Stimulated activated naive CD8-positive, alpha-beta T cell treated with anti-CD3 and anti-CD28 coated beads, Interleukin-15, amount 100 ng/mL, for 72 hours (primary cell): ENCODE results near the gene PXK.

ENCODE experiments used
- ATAC-seq: fragments of 150-1000 bp; cut with Tn5 transposase; 2 replicates; pipeline ENCODE4 v1.10.0; 2021; ENCODE audit warnings: mild to moderate bottlenecking, moderate library complexity
- DNase-seq, 2 donors: peaks; one replicate each; pipeline ENCODE4 v3.0.0; 2021 to 2022
- H3K27ac Mint-ChIP-seq, 2 donors: one replicate each; pipeline ENCODE4 v1.8.0; 2022; ENCODE audit warnings: mild to moderate bottlenecking in 2 of 2, mixed read lengths in 2 of 2, moderate library complexity in 2 of 2
- H3K27me3 Mint-ChIP-seq: one replicate; pipeline ENCODE4 v1.8.0; 2022; ENCODE audit warnings: mixed read lengths
- H3K4me1 Mint-ChIP-seq: one replicate; pipeline ENCODE4 v1.8.0; 2022; ENCODE audit warnings: mild to moderate bottlenecking, mixed read lengths
- H3K4me3 Mint-ChIP-seq, 2 donors: one replicate each; pipeline ENCODE4 v1.8.0; 2022; ENCODE audit warnings: mild to moderate bottlenecking in 2 of 2, mixed read lengths in 2 of 2, moderate library complexity in 1 of 2
- H3K9me3 Mint-ChIP-seq, 2 donors: one replicate each; pipeline ENCODE4 v1.8.0; 2022; ENCODE audit warnings: mixed read lengths in 2 of 2

The PXK gene

GRCh38 chr3:58377750-58378149 lies 45.1 kb downstream of the PXK start:
- H3K4me1 Mint-ChIP-seq, result no peaks in the 10 kb centered on the region
- no peak overlapping the region for H3K27ac Mint-ChIP-seq
- no peak overlapping the region for H3K4me3 Mint-ChIP-seq
- H3K9me3 Mint-ChIP-seq, result no peaks in the 10 kb centered on the region
- ATAC-seq (no peak), DNase-seq (no peak)
- no peaks in the 10 kb centered on the region for H3K27me3 Mint-ChIP-seq

GRCh38 chr3:58379351-58380073 lies 46.8 kb downstream of the PXK start:
- H3K27ac Mint-ChIP-seq, result peak overlapping the region in 1 of 2 donors; percentile 65
- H3K4me1 Mint-ChIP-seq, result no peaks in the 10 kb centered on the region
- DNase-seq (no peak), ATAC-seq (no peak)
- no peaks in the 10 kb centered on the region for H3K9me3 Mint-ChIP-seq
- H3K4me3 Mint-ChIP-seq, result no peak overlapping the region
- H3K27me3 Mint-ChIP-seq, result no peaks in the 10 kb centered on the region

- ATAC-seq, result no peak
- Mint-ChIP-seq H3K27ac (no peak overlapping the region), H3K27me3 (no peaks in the 10 kb centered on the region), H3K4me1 (no peaks in the 10 kb centered on the region), H3K9me3 (no peaks in the 10 kb centered on the region), H3K4me3 (no peak overlapping the region)
- no peak for DNase-seq
Observed at GRCh38 chr3:58383476-58383875, 50.8 kb downstream of the PXK start.

GRCh38 chr3:58383904-58384303 lies 51.2 kb downstream of the PXK start:
- Mint-ChIP-seq H3K4me3 (no peak overlapping the region), H3K27me3 (no peaks in the 10 kb centered on the region), H3K4me1 (no peaks in the 10 kb centered on the region), H3K9me3 (no peaks in the 10 kb centered on the region), H3K27ac (no peak overlapping the region)
- no peak for DNase-seq
- no peak for ATAC-seq

GRCh38 chr3:58384381-58385090 lies 51.8 kb downstream of the PXK start:
- ATAC-seq, result no peak
- Mint-ChIP-seq H3K27ac (peak overlapping the region in 1 of 2 donors; percentile 27), H3K4me1 (no peaks in the 10 kb centered on the region)

GRCh38 chr3:58386626-58387365 lies 54.1 kb downstream of the PXK start:
- no peak for DNase-seq
- H3K4me1 Mint-ChIP-seq, result no peaks in the 10 kb centered on the region

More at GRCh38 chr3:58384381-58385090, 51.8 kb downstream of the PXK start:
- DNase-seq, result no peak
- Mint-ChIP-seq H3K9me3 (no peaks in the 10 kb centered on the region), H3K4me3 (no peak overlapping the region), H3K27me3 (no peaks in the 10 kb centered on the region)

GRCh38 chr3:58387650-58388546 lies 55.2 kb downstream of the PXK start:
- Mint-ChIP-seq H3K27me3 (no peaks in the 10 kb centered on the region), H3K9me3 (no peaks in the 10 kb centered on the region), H3K4me3 (no peak overlapping the region), H3K27ac (peak overlapping the region in 1 of 2 donors; percentile 66), H3K4me1 (no peaks in the 10 kb centered on the region)
- ATAC-seq (peak; percentile 23), DNase-seq (no peak)

More at GRCh38 chr3:58386626-58387365, 54.1 kb downstream of the PXK start:
- no peak overlapping the region for H3K4me3 Mint-ChIP-seq
- no peaks in the 10 kb centered on the region for H3K27me3 Mint-ChIP-seq
- H3K27ac Mint-ChIP-seq, result peak overlapping the region in 1 of 2 donors; percentile 43
- H3K9me3 Mint-ChIP-seq, result no peaks in the 10 kb centered on the region
- no peak for ATAC-seq

GRCh38 chr3:58388550-58389091 lies 55.9 kb downstream of the PXK start:
- DNase-seq, result no peak
- no peak for ATAC-seq
- Mint-ChIP-seq H3K4me3 (no peak overlapping the region), H3K4me1 (no peaks in the 10 kb centered on the region), H3K27ac (no peak overlapping the region), H3K27me3 (no peaks in the 10 kb centered on the region), H3K9me3 (no peaks in the 10 kb centered on the region)

- no peak for DNase-seq
- H3K27ac Mint-ChIP-seq, result no peak overlapping the region
- H3K27me3 Mint-ChIP-seq, result no peaks in the 10 kb centered on the region
Observed at GRCh38 chr3:58391156-58391865, 58.6 kb downstream of the PXK start.

GRCh38 chr3:58392181-58392580 lies 59.5 kb downstream of the PXK start:
- Mint-ChIP-seq H3K9me3 (no peaks in the 10 kb centered on the region), H3K4me3 (no peak overlapping the region), H3K27me3 (no peaks in the 10 kb centered on the region), H3K4me1 (no peaks in the 10 kb centered on the region), H3K27ac (no peak overlapping the region)
- ATAC-seq (no peak), DNase-seq (no peak)

More at GRCh38 chr3:58391156-58391865, 58.6 kb downstream of the PXK start:
- no peak for ATAC-seq
- Mint-ChIP-seq H3K9me3 (no peaks in the 10 kb centered on the region), H3K4me3 (no peak overlapping the region), H3K4me1 (no peaks in the 10 kb centered on the region)

GRCh38 chr3:58394339-58394738 lies 61.6 kb downstream of the PXK start:
- DNase-seq, result no peak
- H3K27ac Mint-ChIP-seq, result no peak overlapping the region

GRCh38 chr3:58398669-58399333 lies 66.1 kb downstream of the PXK start:
- H3K4me3 Mint-ChIP-seq, result no peak overlapping the region
- DNase-seq (no peak), ATAC-seq (no peak)
- no peaks in the 10 kb centered on the region for H3K4me1 Mint-ChIP-seq
- no peaks in the 10 kb centered on the region for H3K9me3 Mint-ChIP-seq
- no peak overlapping the region for H3K27ac Mint-ChIP-seq
- H3K27me3 Mint-ChIP-seq, result no peaks in the 10 kb centered on the region

More at GRCh38 chr3:58394339-58394738, 61.6 kb downstream of the PXK start:
- Mint-ChIP-seq H3K27me3 (no peaks in the 10 kb centered on the region), H3K9me3 (no peaks in the 10 kb centered on the region), H3K4me3 (no peak overlapping the region), H3K4me1 (no peaks in the 10 kb centered on the region)
- no peak for ATAC-seq

GRCh38 chr3:58403513-58404109 lies 70.9 kb downstream of the PXK start:
- Mint-ChIP-seq H3K4me1 (no peaks in the 10 kb centered on the region), H3K27ac (no peak overlapping the region), H3K9me3 (no peaks in the 10 kb centered on the region), H3K27me3 (no peaks in the 10 kb centered on the region), H3K4me3 (no peak overlapping the region)
- DNase-seq, result no peak
- no peak for ATAC-seq

GRCh38 chr3:58404396-58404795 lies 71.7 kb downstream of the PXK start:
- no peaks in the 10 kb centered on the region for H3K4me1 Mint-ChIP-seq
- H3K27me3 Mint-ChIP-seq, result no peaks in the 10 kb centered on the region
- H3K9me3 Mint-ChIP-seq, result no peaks in the 10 kb centered on the region
- DNase-seq (no peak), ATAC-seq (no peak)
- no peak overlapping the region for H3K4me3 Mint-ChIP-seq
- peak overlapping the region in 1 of 2 donors; percentile 64 for H3K27ac Mint-ChIP-seq
